Right cardiac atrium (tissue), 5 donors: ENCODE measurements around the gene OR6N1. TPM values are rescaled to one million over a fixed set of nuclear protein-coding genes. Genes with fewer than 3 reads are reported as not detected.

Source experiments
- ATAC-seq, 2 donors: fragments of 200-7000 bp; cut with Tn5 transposase; one replicate each; pipeline versions ENCODE4 v1.8.0 to v1.9.1; 2020; ENCODE audit warnings: moderate library complexity in 2 of 2, mild to moderate bottlenecking in 1 of 2
- DNase-seq, 3 donors: peaks; one replicate each; pipeline ENCODE4 v3.0.0-alpha.2; 2020
- H3K27ac ChIP-seq: one replicate; pipeline ENCODE4 v1.5.1; 2013; ENCODE audit warnings: mild to moderate bottlenecking, low read length, control low read depth, moderate library complexity
- H3K27me3 ChIP-seq: one replicate; pipeline ENCODE4 v1.6.1; 2013; ENCODE audit not compliant: control insufficient read depth, insufficient read depth
- H3K4me1 ChIP-seq: one replicate; pipeline ENCODE4 v1.6.1; 2013; ENCODE audit warnings: low read length; ENCODE audit not compliant: control insufficient read depth, insufficient read depth
- H3K4me3 ChIP-seq: one replicate; pipeline ENCODE4 v1.5.1; 2013; ENCODE audit warnings: low read length, control low read depth
- H3K9me3 ChIP-seq: one replicate; pipeline ENCODE4 v1.6.1; 2013; ENCODE audit warnings: low read length; ENCODE audit not compliant: control insufficient read depth
- WGBS: extraction: QIAGEN DNeasy Blood & Tissue Kit; methylation state at CpG from one replicate; pipeline ENCODE4 v1.1.7; 2013; 5-methylcytosine and 5-hydroxymethylcytosine counted together
- intact Hi-C, 4 donors: fragments of 100-400 bp; cut with DNase I; formaldehyde crosslinking; loops; one replicate each; pipeline versions ENCODE4 v1.11.0 to v1.14.0; 2022 to 2023
- long read RNA-seq, 4 donors: library from polyadenylated mRNA; unstranded; transcript quantifications; one replicate each; pipeline ENCODE4 v2.0.0, GENCODE V29; 2020 to 2021
- polyA plus RNA-seq: library from polyadenylated mRNA; stranded (reverse); fragments of 200-250 nt; gene quantifications from one replicate; pipeline ENCODE4 v1.2.3, GENCODE V29; 2013
- total RNA-seq, 4 donors: library from RNA; stranded (reverse); fragmentation: NEBNext Ultra II Directional; extraction: Animal tissue kit (Norgen Biotek cat#: 25700); gene quantifications; one replicate each; pipeline ENCODE4 v1.2.1, GENCODE V29; 2021
- donor health status: healthy with polysubstance abuse.
- donor health status: DM: no; HTN: yes; CAD: no.
- donor health status: DM: no; HTN: no; CAD: no.
- donor health status: DM: no; HTN: yes; CAD: no; lungs with severe emphysema.
- donor health status: DM: yes; HTN: yes; CAD: no.

OR6N1 gene
- total RNA-seq (not detected), polyA plus RNA-seq (not detected)
- long read RNA-seq, donor 1, result 0 reads
- long read RNA-seq, donor 2, result 0 reads
- long read RNA-seq, donor 3, result 0 reads
- long read RNA-seq, donor 4, result 0 reads

DNA sequence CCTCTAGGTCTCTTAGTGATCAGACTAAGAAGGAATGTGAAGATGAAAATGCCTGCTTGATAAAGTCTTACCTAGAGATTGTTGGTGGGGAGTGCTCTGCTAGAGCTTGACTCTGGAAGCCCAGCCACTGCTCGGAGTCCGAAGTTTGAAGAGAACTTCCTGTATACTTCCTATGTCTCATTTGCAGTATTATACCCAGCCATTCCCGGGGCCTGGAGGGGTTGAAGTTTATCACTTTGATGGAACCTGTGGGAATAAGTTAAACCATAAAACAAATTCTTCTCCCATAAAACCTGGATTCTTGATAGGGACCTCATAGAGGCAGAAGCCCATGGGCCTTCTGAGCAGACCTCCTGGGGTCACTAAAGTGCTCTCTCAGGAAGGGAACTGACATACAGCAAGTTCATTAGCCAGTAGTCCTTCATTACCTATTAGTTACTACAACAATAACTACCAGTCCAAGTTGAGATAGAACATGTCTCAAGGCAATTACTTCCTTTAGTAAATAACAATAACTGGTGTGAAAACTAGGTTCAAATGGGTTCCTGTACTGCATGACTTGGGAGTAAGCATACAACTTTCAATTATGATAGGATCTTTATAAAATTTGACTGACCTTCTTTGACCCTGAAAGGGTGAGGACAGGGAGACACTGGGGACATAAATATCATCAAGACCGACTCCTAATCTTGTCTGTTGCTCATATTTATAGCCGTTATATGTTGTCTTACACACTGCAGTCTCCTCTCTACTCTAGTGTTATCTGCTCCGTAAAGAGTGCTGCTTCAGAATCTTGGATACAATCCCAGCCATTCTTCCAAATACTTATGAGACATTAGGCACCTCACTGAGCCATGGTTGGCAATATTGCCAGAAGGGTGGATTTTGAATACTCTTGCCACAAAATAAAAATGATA, at the start of gene OR6N1:
TSS of gene OR6N1 (minus strand) at position 246 of the 917 bp plus-strand sequence. CDS start 5,513 bp downstream, outside the sequence.
- DNase-seq (no peak), ATAC-seq (no peak)
- Histone ChIP-seq H3K27me3 (no peaks in the 10 kb centered on the region), H3K4me1 (no peaks in the 10 kb centered on the region), H3K9me3 (no peaks in the 10 kb centered on the region), H3K27ac (no peak within 1 kb of the TSS), H3K4me3 (no peak within 1 kb of the TSS)
- 25% methylated on average over 6 of the region's 6 CpGs for WGBS
- intact Hi-C loops, result no loop called here

- Histone ChIP-seq H3K4me1 (no peaks in the 10 kb centered on the region), H3K27ac (no peak overlapping the region), H3K27me3 (no peaks in the 10 kb centered on the region), H3K9me3 (no peaks in the 10 kb centered on the region), H3K4me3 (no peak overlapping the region)
- WGBS, result 61% methylated on average over 1 of the region's 1 CpG
- DNase-seq (no peak), ATAC-seq (no peak)
- intact Hi-C loops, result no loop called here
These were observed 49.7 kb upstream of the OR6N1 start for GRCh38 chr1:158821723-158822122.

- Histone ChIP-seq H3K9me3 (no peaks in the 10 kb centered on the region), H3K4me1 (no peaks in the 10 kb centered on the region), H3K27ac (no peak overlapping the region), H3K4me3 (no peak overlapping the region), H3K27me3 (no peaks in the 10 kb centered on the region)
- intact Hi-C loops, result no loop called here
- WGBS, result 64% methylated on average over 7 of the region's 7 CpGs
- DNase-seq (no peak), ATAC-seq (no peak)
These were observed 47.8 kb upstream of the OR6N1 start for GRCh38 chr1:158819461-158820443.

DNA sequence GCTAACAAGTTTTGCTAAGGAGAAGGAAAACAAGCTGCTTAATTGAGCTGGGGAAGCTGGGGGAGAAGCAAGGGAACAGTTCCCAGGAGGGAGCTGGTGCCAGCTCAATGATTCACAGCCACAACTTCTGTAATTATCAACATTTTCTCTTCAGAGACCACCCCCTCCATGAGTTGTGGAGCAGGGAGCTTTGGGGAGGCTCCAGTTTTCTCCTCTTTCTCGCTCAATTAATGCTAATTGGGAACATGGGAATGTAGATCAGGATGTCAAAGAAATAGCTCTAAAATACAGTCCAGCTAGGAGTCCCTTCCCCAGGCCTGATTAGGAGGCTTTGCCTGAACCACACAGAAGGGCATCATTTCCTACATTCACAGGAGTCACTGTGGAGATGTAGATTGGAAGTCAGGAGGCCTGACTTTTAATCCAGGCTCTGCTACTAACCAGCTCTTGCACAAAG, 47.0 kb upstream of the OR6N1 start:
- no peaks in the 10 kb centered on the region for H3K27me3 ChIP-seq
- DNase-seq, result no peak
- no peak overlapping the region for H3K27ac ChIP-seq
- intact Hi-C loops, result no loop called here
- no peaks in the 10 kb centered on the region for H3K9me3 ChIP-seq
- ATAC-seq, result no peak
- 68% methylated on average over 1 of the region's 1 CpG for WGBS
- no peak overlapping the region for H3K4me3 ChIP-seq
- no peaks in the 10 kb centered on the region for H3K4me1 ChIP-seq

DNA sequence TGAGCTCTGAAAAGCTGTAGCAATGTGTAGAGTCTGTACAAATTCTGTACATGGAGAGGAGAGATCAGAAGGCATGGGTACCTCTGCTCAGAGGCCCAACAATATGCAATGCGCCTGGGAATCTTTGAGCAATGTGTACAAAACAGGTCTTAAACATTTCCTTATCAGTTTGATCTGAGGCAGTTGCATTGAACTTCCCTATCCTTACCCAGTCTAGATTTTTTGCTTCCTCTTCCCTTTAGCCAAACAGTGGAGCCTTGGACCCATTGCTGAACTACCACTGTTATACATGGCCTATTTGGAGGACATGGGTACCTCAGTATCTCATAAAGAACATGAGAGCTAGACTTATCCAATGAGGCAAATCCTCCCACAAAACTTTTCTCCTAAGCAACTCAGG, 46.6 kb upstream of the OR6N1 start:
- no peaks in the 10 kb centered on the region for H3K4me1 ChIP-seq
- H3K27me3 ChIP-seq, result no peaks in the 10 kb centered on the region
- no peak overlapping the region for H3K27ac ChIP-seq
- WGBS, result 79% methylated on average over 1 of the region's 1 CpG
- no peaks in the 10 kb centered on the region for H3K9me3 ChIP-seq
- no peak for DNase-seq
- intact Hi-C loops, result no loop called here
- H3K4me3 ChIP-seq, result no peak overlapping the region
- peak; percentile 24 to 39 for ATAC-seq

DNA sequence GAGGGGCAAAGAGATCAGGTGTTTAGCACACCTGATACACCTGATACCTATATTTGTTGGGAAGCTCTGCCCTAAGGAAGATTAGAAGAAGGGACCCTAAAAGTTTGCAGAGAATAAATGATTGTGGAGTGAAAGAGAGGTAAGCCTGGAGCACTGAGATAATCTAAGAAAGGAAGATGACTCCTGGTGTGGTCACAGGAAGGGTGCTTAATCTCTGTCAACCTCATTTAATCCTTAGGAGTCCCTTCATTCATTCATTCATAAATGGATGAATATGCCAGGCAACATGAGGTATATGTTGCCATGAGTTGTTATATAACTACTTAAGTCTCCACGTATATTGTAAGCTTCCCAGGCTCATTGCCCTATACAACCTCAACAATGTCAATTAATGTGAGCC, 43.0 kb upstream of the OR6N1 start:
- intact Hi-C loops, result no loop called here
- no peak overlapping the region for H3K4me3 ChIP-seq
- no peaks in the 10 kb centered on the region for H3K4me1 ChIP-seq
- 84% methylated on average over 1 of the region's 1 CpG for WGBS
- DNase-seq (no peak), ATAC-seq (no peak)
- H3K27me3 ChIP-seq, result no peaks in the 10 kb centered on the region
- H3K27ac ChIP-seq, result no peak overlapping the region
- no peaks in the 10 kb centered on the region for H3K9me3 ChIP-seq

DNA sequence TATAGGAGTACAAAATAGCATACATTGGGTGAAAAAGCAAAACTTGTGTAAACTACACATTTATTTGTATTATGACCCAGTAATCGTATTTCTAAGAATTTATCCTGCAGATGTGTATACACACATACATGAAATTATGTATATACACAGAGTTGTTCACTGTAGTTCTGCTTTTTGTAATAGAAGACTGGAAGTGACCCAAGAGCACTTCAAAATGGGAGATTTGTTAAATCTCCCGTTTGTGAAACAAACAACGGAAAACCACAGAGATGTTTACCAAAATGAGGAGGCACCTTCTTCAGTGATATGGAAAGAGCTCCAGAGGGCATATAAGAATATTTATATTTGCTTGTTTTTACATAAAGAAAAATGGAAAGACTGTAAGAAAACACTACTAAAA, 41.2 kb upstream of the OR6N1 start:
- no peak overlapping the region for H3K4me3 ChIP-seq
- H3K27ac ChIP-seq, result no peak overlapping the region
- ATAC-seq (no peak), DNase-seq (no peak)
- H3K27me3 ChIP-seq, result no peaks in the 10 kb centered on the region
- WGBS, result 65% methylated on average over 3 of the region's 3 CpGs
- H3K9me3 ChIP-seq, result no peaks in the 10 kb centered on the region
- no peaks in the 10 kb centered on the region for H3K4me1 ChIP-seq
- intact Hi-C loops, result no loop called here

DNA sequence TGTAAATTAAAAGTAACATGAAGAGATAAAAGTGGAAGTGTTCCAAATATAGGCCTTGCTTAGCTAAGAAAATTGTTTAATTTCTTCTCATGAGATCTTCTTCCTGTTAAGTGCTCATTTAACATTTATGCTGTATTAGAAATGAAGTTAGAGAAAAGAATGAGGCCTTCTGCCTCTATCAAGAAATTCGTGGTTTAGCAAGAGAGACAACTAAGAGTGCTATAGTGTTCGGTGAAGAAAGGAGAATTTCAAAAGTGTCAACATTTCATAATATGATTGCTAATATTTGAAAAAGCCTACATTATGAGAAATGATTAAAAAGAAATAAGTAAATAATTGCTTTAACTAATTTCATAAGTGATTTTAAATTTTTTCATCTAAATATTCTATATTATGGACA, 40.3 kb upstream of the OR6N1 start:
- no peaks in the 10 kb centered on the region for H3K27me3 ChIP-seq
- WGBS, result 70% methylated on average over 2 of the region's 2 CpGs
- no peaks in the 10 kb centered on the region for H3K9me3 ChIP-seq
- H3K4me3 ChIP-seq, result no peak overlapping the region
- H3K27ac ChIP-seq, result no peak overlapping the region
- intact Hi-C loops, result no loop called here
- DNase-seq (no peak), ATAC-seq (no peak)
- H3K4me1 ChIP-seq, result no peaks in the 10 kb centered on the region

DNA sequence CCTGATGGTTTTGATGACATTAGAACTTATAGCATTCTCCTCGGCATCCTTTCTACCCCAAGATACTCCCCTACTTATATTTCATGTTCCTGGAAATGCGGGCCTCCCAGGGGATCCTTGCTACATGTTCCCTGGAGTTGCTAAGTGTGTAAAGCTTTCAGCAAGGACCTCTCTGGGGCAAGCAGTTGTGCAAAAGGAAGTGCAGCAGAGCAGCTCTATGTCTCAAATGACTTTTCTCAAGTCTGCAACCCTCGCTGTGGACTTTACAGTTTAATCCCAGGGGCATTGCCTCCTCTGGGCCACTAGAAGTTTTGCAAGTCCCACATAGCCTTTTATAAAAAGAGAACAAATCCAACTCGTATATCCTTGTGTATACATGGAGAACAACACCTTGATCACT, 38.3 kb upstream of the OR6N1 start:
- H3K4me3 ChIP-seq, result no peak overlapping the region
- no peaks in the 10 kb centered on the region for H3K4me1 ChIP-seq
- 62% methylated on average over 4 of the region's 4 CpGs for WGBS
- no peaks in the 10 kb centered on the region for H3K9me3 ChIP-seq
- intact Hi-C loops, result no loop called here
- DNase-seq (no peak), ATAC-seq (no peak)
- no peak overlapping the region for H3K27ac ChIP-seq
- no peaks in the 10 kb centered on the region for H3K27me3 ChIP-seq

DNA sequence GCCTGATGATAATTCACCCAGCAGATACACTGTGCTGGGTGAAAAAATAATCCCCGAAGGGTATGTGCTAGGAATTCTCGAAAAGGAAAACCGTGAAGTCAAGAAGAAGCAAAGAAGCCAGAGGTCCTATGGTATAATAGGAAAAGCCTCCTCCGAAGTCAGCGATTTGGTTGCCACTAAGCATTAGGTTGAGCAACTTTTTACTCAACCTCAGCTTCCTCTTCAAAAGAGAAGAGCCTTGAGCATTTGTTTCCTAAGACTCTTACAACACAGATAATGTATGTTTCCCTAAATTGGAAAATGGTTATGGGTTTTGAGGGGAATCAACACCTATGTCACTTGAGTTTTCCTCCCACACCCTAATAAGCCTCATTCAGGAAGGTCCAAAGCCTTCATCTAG, 37.9 kb upstream of the OR6N1 start:
- Histone ChIP-seq H3K27me3 (no peaks in the 10 kb centered on the region), H3K27ac (no peak overlapping the region), H3K9me3 (no peaks in the 10 kb centered on the region), H3K4me3 (no peak overlapping the region), H3K4me1 (no peaks in the 10 kb centered on the region)
- 84% methylated on average over 5 of the region's 5 CpGs for WGBS
- DNase-seq (no peak), ATAC-seq (peak in 1 of 2 donors; percentile 43)
- intact Hi-C loops, result no loop called here

- no peaks in the 10 kb centered on the region for H3K27me3 ChIP-seq
- H3K9me3 ChIP-seq, result no peaks in the 10 kb centered on the region
- 69% methylated on average over 3 of the region's 3 CpGs for WGBS
- no peak overlapping the region for H3K27ac ChIP-seq
- no peak overlapping the region for H3K4me3 ChIP-seq
- no peak for ATAC-seq
- intact Hi-C loops, result no loop called here
- no peaks in the 10 kb centered on the region for H3K4me1 ChIP-seq
- no peak for DNase-seq
These were observed 37.3 kb upstream of the OR6N1 start for GRCh38 chr1:158809256-158809655.
